ENCODE data around the gene TMTC4.
"Not testable (repeated sequence)": the region's sequence is repeated elsewhere in the genome, so short reads cannot be mapped to it uniquely, and the experiment has no call there.

TMTC4 gene, protein sequence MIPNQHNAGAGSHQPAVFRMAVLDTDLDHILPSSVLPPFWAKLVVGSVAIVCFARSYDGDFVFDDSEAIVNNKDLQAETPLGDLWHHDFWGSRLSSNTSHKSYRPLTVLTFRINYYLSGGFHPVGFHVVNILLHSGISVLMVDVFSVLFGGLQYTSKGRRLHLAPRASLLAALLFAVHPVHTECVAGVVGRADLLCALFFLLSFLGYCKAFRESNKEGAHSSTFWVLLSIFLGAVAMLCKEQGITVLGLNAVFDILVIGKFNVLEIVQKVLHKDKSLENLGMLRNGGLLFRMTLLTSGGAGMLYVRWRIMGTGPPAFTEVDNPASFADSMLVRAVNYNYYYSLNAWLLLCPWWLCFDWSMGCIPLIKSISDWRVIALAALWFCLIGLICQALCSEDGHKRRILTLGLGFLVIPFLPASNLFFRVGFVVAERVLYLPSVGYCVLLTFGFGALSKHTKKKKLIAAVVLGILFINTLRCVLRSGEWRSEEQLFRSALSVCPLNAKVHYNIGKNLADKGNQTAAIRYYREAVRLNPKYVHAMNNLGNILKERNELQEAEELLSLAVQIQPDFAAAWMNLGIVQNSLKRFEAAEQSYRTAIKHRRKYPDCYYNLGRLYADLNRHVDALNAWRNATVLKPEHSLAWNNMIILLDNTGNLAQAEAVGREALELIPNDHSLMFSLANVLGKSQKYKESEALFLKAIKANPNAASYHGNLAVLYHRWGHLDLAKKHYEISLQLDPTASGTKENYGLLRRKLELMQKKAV

DNA sequence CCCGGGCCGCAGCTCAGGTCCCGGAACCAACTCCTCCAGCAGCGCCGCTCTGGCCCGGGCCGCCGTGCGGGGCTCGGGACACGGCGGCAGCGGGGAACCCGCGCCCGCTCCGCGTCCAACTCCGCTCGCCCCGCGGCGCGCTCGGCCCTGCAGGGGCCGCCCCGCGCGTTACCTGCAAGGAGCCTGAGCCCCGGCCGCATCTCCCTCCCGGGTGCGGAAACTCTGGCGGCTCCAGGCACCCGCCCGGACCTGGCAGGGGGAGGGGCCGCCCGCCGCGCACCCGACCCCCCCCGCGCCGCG, at the start of gene TMTC4:
Gene TMTC4 (minus strand): TSS at position 224 of the 300 bp plus-strand sequence. CDS start 4,433 bp downstream, outside the sequence.
- no peak for DNase-seq

DNA sequence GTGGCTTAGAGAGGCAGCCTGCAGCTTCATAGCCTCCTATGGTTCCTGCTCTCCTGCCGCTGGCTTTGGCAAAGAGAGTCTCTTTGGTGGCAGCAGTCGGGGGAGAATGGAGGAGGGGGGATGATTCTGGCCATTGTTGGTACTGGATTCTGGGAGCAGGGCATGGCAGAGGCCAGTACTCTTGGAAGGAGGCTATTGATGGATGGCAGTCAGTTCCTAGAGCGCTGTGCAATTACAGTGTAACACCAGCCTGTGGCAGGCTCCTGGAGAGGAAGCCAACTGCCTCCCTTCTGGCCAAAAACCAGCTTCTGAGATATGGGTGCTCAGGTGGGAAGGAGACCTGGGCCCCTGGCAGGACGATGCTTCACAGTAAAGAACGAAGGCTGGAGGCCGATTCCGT, 47.9 kb upstream of the TMTC4 start:
- no peak for DNase-seq

DNA sequence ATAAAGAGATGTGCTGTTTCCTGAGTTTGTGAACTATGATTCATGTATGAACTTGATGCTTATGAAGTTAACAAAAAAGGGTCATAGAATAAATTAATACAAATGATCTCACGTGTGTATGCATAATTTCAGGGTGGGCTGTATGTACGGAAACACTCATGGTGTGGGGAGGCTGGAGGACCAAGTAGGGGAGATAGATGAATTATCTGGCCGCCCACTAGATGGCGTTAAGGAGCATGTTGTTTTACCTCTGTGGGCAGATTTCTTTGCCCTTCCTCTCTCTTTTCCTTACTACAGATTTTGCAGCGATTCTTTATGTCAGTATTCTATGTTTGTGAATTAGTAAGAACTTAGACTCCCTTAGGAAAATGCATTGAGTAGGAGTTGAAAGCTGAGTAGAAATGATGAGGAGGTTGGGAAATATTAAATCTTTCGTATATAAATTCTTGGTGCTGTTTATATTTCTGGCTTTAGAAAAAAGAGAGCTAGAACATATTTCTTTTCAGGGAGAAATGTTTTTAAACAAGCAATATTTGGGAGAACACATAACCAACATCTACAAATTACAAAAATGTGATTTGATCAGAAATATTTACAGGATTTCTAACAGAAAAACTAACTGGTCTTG, 47.4 kb upstream of the TMTC4 start:
- DNase-seq = peak; percentile 61 to 66

DNA sequence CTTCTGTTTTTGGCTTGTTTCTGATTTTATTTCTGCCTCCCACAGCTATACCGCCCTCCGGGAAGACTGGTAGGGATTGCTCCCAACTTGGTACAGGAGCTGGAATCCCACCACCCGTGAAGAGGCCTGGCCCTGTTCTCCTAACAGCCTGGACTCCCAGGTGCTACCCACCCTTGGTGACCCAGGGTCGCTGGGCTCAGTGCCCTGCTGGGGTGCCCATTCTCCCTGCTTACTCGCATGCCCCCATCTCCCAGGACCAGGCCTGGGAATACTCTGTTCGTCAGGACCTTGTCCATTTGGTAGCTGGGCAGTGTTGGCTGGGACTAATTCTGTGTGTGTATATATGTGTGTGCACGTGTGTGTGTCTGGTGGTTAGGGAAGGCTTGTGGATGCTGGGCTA, 41.0 kb upstream of the TMTC4 start:
- DNase-seq = no peak

DNA sequence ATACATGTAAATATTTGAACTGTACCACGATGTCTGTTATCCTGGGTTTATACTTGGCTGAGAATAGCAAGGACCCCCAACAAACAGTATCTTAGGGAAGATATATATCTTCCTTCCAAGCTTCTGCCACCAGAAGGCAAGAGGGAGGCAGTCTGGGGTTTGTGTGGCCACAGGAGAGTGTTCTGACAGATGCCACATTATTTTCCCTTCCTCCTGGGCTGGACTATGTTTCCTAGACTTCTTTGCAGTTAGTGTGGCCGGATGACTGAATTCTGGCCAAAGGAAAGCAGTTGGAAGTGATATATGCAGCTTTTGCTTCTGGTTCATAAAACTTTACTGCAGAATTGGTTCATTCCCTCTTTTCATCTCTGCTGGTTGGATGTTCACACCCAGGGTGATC, 39.9 kb upstream of the TMTC4 start:
- DNase-seq = no peak

DNA sequence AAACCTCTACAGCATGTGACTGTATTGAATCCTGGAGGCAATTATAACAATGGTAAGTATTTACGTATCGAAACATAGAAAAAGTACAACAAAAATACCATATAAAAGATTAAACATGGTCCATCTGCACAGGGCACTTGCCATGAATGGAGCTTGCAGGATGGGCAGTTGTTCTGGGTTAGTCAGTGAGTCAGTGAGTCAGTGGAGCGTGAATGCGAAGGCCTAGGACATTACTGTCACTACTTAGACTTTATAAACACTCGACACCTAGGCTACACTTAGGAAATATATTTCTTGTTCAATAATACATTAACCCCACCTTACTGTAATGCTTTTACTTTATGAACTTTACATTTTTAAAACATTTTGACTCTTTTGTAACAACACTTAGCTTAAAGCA, 35.6 kb upstream of the TMTC4 start:
- no peak for DNase-seq

DNA sequence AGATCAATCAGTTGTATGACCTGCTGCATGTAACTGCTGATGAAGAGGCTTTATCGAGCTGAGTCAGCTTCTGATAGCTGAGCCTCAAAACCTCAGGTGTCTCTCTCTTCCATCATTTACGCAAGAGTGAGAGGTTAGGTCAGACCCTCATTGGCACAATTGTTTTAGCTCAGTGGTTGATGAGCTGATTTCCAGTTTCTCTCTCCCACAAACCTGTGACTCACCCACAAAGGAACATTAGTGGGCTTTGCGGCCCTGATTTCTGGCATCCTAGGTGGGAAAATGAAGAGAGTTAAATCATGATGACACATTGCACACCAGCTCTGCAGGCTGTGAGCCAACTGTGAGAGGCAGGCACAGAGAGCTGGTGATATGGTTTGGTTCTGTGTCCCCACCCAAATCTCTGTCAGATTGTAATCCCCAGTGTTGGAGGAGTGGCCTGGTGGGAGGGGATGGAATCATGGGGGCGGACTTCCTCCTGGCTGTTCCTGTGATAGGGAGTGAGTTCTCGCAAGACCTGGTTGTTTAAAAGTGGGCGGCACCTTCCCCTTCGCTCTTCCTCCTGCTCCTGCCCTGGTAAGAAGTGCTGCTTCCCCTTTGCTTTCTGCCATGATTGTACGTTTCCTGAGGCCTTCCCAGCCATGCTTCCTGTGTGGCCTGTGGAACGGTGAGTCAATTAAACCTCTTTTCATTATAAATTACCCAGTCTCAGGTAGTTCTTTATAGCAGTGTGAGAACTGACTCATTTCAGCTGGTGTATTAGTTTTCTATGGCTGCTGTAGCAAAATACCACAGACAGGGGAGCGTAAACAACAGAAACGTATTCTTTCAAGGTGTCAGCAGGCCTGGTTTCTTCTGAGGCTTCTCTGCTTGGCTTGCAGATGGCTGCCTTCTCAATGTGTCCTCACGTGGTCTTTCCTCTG, 33.5 kb upstream of the TMTC4 start:
- no peak for DNase-seq

DNA sequence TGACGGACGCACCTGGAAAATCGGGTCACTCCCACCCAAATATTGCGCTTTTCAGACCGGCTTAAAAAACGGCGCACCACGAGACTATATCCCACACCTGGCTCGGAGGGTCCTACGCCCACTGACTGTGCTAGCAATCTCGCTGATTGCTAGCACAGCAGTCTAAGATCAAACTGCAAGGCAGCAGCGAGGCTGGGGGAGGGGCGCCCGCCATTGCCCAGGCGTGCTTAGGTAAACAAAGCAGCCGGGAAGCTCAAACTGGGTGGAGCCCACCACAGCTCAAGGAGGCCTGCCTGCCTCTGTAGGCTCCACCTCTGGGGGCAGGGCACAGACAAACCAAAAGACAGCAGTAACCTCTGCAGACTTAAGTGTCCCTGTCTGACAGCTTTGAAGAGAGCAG, 23.7 kb upstream of the TMTC4 start:
- DNase-seq = not testable (repeated sequence)

DNA sequence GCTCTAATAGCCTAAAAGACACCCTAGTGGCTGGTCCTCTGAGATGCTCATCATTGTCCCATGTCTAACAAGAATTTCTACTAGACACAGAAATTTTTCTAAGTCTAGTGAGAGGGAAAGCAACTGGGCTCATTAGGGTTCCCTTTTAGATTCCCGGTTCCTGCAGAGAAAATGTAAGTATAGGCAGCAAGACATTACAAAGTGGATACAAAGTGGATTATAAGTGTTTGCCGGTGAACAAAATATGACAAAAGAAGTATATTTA, 20.8 kb upstream of the TMTC4 start:
- DNase-seq = no peak

DNA sequence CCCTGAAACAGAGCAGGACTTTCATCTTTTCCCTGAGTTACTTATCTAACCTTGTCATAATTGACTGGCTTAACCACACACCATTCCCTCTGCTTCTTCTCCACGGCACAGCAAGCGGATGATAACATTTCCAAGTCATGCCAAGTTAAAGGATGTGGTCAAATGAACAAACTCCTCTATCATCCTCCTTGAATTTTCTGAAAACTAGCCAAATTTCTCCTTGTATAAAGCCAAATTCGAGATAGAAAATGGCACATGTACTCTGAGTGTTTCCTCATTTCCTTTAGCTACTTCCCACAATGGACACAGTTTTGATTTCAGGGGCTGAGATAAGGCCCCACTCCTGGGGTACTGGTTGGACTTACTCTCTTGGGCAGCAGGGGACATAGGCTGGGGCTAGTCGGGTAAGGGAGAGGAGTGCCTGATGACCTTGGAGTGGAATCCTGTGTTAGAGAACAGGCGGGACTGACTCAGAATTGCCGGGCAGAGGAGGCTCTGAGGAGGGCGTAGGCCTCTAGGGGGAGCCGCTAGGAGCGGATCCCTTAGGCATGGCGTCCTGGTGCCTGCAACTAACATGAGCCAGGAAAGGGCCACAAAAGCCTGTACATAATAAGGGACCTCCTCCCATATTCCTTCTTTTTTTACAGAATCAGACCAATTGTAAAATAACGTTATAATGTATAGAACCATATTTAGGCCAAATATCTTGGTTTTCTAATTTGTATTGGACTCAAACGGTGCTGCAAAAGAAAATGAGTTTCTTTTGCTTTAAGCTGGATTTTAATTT, 20.3 kb upstream of the TMTC4 start:
- DNase-seq = no peak

DNA sequence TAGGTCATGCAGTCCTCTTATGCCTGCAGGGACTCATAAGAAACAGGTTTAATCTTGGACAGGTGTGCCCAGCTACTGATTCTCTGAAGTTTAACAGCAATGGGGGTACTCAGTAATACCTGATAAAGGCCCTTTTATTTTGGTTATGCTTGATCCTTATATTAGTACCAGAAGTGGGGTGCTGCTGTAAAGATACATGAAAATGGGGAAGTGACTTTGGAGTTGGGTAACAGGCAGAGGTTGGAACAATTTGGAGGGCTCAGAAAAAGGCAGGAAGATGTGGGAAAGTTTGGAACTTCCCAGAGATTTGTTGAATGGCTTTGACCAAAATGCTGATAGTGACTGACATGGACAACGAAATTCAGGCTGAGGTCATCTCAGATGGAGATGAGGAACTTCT, 14.6 kb upstream of the TMTC4 start:
- DNase-seq = no peak

DNA sequence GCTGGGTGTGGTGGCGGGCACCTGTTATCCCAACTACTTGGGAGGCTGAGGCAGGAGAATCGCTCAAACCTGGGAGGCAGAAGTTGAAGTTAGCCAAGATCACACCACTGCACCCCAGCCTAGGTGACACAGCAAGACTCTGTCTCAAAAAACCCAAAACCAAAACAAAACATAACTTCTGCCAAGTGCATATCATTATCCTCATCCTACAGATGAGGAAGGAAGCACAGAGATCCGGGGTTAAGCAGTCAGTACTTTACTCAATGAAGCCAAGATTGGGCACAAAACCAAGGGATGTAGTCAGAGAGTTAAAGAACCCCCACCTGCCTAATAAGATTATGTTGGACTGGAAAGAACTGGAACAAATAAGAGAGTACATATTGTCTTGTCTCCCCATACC, 5.5 kb upstream of the TMTC4 start:
- no peak for DNase-seq

DNA sequence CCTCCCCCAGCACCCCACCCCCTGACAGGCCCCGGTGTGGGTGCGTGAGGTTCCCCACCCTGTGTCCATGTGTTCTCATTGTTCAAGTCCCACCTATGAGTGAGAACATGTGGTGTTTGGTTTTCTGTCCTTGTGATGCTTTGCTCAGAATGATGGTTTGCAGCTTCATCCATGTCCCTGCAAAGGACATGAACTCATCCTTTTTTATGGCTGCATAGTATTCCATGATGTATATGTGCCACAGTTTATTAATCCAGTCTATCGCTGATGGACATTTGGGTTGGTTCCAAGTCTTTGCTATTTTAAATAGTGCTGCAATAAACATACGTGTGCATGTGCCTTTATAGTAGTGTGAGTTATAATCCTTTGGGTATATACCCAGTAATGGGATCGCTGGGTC, 2.5 kb upstream of the TMTC4 start:
- DNase-seq = not testable (repeated sequence)

DNA sequence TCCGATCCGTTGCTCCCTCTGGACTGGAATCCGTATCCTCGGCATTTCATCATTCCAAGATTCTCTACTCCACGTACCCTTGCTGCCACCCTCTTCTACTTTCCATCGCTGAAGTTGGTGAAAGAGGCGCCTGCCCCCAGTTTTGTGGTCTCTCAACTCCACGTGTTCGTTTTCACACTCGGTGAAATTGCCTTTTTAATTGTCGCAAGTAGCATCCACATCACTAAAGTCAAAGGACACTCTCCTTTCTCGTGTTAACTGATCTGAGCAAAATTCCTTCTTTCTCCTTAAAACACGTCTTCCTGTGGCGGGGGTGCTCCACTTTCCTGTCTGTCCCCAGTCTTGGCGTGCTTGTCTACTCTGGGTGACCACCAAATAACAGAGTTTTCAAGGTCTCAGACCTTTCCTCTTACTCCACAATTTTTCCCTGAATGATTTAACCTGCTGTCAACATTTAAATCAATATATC, 1.1 kb upstream of the TMTC4 start:
- no peak for DNase-seq

DNA sequence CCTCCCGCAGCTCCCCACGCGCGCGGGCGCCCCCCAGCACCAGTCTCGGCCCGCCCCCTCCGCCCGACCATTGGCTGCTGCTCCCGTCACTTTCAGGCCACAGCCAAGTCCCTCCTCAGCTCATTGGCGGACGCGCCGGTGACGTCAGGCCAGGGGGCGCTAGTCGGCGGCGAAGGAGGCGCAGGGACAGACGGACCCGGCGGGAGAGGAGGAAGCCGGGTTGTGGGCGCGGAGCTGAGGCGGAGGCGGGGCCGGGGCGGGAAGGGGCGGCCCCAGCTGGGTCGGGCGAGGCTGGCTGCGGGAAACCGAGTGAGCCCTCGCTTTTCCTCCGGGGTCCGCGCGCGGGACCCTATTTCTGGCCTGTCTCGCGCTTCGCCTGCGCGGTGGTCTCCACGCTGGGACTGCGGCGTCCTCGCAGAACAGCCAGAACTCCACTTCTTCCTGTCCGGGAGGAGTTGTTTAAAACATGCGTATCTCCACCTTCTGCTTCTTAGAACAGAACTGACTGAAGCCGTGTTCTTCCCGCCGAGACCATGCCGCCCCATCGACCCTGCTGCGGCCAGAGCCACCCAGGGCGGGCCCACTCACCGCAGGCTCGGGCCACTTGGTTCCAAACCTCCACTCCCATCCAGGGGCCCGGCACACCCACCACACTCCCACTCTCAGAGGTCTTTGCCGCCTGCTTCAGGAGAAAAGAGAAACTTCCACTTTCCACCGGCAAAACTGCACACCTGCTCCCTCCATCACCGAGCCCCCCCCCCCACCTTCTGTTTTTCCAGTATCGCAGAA, 471 bp upstream of the TMTC4 start:
- peak; percentile 98 to 99 for DNase-seq

DNA sequence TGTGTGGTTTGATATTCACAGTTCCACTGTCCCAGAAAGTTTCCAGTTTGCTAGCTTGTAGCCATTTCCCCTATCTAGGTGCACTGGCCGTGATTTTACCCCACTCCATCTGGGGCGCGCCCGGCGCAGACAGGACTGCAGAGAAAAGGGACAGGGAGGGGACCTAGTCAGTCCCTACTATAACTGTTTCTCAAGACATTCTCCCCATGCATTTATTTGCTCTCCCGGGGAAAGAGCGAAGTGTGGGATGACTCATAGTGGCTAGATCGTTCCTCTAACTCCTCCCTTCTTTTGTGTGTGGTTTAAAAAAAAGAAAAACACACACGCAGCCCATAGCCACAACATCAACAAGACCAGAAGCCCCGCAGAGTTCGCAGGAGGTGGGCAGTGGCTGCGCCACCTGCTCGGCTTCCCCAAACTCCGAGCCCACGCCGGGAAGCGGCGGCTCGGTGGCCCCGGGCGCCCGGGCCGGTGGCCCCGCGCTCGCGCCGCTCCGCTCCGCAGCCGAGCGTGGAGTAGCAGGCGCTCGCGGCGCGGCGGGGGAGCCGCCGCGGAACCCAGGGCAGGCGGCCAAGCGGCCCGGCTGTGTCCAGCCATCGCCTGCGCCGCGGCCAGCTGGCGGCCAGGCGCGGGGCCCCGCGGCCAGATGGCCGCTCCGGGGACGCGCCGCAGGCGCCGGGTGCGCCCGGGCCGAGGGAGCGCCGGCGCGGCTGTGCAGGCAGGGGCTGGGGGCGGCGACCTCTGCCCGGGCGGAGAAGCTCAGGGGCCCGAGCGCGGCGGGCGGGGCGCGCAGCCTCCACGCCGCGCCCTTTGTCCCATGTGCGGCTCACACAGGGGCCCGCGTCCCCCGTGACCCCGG, 653 bp downstream of the TMTC4 start:
- DNase-seq = peak in 1 of 2 experiments; percentile 28

DNA sequence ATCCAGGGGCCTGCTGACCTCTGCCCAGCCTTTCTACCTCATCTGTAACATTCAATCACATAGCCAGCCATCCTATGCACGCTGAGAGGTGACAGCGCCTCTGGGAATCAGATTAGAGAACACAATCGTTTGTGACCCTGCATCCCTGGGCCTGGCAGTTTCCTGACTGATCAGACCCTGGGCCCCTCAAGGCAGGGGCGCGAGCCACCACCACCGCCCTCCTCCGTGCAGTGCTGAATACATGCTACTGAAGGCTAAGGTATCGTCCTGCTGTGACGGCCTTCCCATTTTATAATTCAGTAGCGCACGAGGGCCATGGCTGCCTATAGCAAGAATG, 1.3 kb downstream of the TMTC4 start:
- DNase-seq = no peak

DNA sequence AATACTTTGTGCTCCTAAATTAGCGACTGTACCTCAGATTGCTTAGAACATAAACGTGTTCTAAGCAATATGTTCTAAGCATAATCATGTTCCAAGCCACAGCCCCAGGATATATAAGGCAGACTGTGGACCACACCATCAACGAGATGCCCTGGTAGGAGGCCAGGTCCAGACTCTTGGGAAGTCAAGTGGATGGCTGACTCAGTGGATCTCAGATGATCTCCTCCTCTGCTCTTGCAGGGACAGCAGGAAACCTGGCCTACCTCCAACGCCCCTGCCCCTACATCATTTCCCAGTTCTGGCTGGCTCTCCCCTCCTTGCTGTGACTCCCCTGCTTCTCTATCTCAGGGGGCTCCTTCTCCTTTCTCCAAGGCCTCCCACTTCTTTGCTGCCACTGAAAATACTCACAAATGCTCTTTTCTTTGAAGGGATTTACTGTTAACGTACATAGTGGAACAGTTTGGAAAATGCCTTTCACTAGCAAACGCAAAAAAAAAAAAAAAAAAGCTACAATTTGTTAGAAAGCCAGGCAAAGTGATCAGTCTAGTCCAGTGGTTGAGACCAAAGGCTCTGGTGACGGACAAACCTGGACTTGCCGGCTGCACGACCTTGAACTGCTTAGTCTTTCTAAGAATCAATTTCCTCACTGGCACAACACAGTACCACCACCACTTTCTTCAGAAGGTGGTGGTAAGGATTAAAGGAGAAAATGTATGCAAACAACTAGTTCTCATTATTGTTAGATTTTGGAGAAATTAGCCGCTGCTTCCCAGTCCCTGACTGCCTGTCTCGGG, 3.0 kb downstream of the TMTC4 start:
- DNase-seq = no peak

DNA sequence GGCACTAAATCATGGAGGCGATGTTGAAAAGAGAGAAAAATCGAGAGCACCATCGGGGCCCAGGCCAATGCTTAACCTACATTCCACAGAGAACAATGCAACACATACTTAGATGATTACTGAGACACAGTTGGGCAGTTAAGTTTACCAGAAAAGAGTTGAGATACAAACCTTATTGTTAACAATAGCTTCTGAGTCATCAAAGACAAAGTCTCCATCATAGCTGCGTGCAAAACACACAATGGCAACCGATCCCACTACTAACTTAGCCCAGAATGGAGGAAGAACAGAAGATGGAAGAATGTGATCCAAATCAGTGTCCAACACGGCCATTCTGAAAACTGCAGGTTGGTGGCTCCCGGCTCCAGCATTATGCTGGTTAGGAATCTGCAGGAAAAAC, 6.2 kb downstream of the TMTC4 start:
- no peak for DNase-seq

DNA sequence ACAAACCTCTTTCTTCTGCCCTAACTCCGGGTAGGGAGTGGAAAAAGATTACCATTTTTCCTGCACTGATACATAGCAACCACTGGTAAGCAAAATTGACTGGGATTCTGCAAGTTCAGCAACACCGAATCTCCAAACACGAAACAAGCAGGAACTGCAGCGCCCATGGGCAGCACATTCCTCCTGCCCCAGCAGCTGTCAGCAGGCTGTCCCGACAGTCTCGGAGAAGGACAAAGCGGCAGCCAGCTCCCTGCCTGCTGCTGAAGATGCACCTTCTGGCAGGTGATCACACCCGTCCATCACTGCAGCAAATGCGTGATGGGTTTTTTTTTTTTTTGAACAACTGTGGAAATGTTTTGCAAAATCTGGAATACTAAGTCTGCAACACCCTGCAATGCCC, 6.7 kb downstream of the TMTC4 start:
- DNase-seq = no peak
